EH (cell line): ENCODE data around the gene UNC93B1.

Experiments used
- DNase-seq: peaks from one replicate; pipeline ENCODE4 v3.0.0-alpha.2; 2015; ENCODE audit warnings: low read depth

The UNC93B1 gene, protein sequence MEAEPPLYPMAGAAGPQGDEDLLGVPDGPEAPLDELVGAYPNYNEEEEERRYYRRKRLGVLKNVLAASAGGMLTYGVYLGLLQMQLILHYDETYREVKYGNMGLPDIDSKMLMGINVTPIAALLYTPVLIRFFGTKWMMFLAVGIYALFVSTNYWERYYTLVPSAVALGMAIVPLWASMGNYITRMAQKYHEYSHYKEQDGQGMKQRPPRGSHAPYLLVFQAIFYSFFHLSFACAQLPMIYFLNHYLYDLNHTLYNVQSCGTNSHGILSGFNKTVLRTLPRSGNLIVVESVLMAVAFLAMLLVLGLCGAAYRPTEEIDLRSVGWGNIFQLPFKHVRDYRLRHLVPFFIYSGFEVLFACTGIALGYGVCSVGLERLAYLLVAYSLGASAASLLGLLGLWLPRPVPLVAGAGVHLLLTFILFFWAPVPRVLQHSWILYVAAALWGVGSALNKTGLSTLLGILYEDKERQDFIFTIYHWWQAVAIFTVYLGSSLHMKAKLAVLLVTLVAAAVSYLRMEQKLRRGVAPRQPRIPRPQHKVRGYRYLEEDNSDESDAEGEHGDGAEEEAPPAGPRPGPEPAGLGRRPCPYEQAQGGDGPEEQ

DNA sequence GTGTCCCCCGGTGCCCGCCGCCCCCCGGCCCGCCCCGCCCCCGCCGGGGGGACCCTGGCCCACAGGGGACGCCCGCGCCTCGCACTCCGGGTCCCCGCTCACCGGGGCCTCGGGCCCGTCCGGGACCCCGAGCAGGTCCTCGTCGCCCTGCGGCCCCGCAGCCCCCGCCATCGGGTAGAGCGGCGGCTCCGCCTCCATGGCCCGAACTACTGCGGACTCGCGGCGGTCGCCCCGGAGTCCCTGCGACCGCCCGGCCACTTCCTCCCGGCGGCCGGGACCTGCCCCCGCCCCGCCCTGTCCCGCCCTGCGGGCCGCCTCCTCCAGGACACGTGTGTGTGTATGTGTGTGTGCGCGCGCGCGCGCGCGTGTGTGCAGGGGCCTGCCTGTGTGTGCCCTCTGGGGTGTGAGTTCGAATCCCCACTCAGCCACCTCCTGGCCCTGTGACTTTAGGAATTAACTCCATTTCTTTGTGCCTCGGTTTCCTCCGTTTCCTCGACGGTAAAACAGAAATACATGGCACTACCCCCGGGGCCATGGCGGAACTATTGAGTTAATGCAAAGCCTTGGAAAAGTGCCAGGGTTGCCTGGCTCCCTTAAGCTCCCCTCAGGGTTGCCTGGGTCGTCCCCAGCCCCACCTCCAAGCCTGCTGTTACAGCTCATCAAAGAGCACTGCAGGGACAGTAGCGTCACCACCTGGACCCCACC lies at the start of gene UNC93B1:
TSS of gene UNC93B1 (minus strand) at position 252 of the 705 bp plus-strand sequence. CDS start at position 198, 54 bp downstream.
- DNase-seq, result peak; percentile 89

DNA sequence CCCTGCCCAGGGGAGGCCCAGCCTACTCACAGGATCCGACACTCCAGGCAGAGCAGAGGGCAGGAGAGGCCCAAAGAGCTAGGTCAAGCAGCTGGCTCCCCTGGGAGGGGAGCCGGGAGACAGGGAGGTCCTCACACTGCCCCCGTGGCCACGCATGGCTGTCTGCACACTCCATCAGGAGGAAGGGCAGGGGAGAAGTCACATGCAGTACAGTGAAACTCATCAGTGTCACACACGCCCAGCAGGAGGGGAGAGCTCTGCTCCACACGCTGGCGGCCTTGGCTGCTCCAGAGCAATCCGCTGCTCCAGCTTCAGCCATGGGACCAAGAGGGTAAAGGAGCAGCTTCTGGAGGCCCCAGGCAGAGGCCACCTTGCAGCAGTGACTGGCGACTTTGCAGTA lies 49.2 kb upstream of the UNC93B1 start:
- peak; percentile 12 for DNase-seq

DNA sequence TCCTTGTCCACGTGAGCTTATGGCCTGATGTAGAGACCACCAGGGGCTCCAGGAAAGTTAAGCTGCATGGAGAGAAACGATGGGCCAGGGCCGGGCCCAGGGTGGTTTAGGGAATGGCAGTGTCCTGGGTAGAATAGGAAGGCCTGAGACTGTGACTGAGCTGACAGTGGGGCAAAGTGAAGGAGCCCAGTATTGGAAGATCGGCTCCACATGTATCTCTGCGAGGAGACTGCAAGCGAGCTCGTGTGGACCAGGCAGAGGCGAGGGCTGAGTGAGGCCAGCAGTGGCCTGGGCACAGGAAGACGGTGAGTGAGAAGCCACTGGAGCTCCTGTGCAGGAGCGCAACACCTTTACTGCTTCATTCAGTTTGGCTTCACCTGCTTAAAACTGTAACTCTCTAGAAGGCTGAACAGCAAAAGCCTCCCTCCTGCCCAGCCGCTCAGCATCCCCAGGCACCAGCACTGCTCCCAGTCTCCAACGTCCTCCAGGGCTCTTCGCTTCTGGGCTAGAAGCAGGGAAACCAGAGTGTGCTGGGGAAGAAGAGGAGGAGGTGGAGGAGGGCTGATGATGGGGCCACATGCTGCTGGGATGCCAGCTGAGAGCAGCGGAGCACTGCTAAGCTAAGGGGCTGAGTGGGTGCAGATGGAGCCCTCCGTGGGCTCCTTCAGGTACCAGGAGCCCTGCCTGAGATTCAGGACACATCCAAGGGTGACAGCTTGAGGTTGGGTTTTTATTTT lies 48.4 kb upstream of the UNC93B1 start:
- no peak for DNase-seq

GRCh38 chr11:68051191-68052136 lies 47.6 kb upstream of the UNC93B1 start:
- DNase-seq, result no peak

- DNase-seq, result no peak
Observed at GRCh38 chr11:68050371-68050841, 46.5 kb upstream of the UNC93B1 start.

GRCh38 chr11:68049509-68050370 lies 45.8 kb upstream of the UNC93B1 start:
- no peak for DNase-seq

DNA sequence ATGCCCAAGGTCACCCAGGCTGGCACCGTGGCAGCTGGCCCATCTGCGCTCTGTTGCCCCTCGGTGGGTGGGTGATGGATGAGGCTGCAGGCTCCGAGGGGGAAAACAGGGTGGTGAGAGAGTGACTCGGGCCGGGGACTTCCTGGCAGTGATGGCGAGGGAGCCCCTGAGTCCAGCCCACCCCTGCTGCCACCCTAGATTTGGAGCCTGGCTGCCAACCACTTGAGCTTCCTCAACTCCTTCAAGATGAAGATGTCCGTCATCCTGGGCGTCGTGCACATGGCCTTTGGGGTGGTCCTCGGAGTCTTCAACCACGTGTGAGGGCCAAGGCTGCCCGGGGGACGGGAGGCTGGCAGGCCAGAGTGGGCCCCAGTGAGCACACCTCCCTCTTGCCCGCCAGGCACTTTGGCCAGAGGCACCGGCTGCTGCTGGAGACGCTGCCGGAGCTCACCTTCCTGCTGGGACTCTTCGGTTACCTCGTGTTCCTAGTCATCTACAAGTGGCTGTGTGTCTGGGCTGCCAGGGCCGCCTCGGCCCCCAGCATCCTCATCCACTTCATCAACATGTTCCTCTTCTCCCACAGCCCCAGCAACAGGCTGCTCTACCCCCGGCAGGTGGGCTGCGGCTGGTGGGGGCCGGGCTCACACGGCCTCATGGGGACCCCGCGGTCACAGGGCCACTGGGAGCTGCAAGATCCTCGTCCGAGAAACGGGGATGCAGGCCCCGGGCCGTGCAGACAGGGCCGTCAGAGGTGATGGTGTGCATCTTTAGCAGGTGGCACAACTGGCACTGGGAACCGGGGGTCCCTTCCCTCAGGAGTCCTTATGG lies 45.0 kb upstream of the UNC93B1 start:
- no peak for DNase-seq

- no peak for DNase-seq
Observed at GRCh38 chr11:68047437-68048290, 43.8 kb upstream of the UNC93B1 start.

DNA sequence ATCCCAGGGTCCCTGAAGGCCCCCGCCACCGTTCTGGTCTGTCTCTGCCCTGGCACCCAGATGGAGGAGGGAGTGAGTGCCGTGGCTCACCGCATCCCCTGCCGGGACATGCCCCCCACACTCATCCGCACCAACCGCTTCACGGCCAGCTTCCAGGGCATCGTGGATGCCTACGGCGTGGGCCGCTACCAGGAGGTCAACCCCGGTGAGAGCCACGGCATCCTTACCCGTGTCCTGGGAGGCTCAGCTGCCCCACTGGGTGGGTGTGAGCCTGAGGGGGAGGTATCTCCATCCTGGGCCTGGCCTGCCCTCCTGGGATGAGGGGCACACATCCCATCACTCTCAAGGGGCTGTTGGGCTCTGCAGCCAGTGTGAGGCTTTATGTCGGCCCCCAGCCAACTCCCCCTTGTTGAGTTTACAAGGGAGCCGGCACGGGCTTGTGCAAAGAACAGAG lies 41.0 kb upstream of the UNC93B1 start:
- no peak for DNase-seq

DNA sequence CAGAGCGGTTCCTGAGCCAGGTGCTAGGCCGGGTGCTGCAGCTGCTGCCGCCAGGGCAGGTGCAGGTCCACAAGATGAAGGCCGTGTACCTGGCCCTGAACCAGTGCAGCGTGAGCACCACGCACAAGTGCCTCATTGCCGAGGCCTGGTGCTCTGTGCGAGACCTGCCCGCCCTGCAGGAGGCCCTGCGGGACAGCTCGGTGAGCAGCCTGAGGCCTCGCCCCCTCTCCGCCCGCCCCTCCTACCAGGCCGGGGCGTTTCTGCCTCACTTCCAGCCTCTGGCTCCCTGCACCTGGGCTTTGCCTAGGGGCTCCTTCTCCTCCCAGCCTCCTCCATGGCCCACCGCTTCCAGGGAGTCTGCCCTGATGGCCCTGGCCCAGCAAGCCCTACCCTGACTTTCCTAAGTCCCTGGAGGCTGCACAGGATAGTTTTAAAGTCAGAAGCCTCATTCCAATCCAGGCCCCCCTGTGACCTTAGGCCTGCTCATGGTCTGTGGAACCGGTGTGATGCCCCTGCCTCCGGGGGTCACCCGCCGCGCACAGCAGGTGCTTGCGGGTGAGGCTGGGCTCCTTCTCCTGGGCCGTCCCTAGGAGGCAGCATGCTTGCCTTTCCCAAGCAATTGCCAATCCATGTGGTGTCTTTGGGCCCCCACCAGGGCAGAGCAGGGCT lies 40.4 kb upstream of the UNC93B1 start:
- no peak for DNase-seq

GRCh38 chr11:68043349-68044144 lies 39.6 kb upstream of the UNC93B1 start:
- DNase-seq, result peak; percentile 87

DNA sequence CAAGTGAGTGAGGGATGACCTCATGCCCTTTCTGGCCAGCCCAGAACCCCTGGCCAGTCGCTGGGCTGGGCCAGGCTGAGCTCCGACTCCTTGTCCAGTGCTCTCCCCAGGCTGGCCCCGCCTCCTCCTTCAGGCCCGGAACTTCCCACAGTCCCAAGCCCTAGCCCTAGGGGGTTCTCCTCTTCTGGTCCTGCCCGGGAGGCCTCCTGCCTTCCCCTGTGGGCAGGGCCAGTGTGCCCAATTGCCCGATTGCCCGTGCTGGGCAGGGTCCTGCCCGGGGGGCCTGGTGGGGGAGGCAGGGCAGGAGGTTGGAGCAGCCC lies 39.1 kb upstream of the UNC93B1 start:
- no peak for DNase-seq

GRCh38 chr11:68042219-68043028 lies 38.5 kb upstream of the UNC93B1 start:
- DNase-seq, result no peak

GRCh38 chr11:68041617-68042218 lies 37.8 kb upstream of the UNC93B1 start:
- no peak for DNase-seq

DNA sequence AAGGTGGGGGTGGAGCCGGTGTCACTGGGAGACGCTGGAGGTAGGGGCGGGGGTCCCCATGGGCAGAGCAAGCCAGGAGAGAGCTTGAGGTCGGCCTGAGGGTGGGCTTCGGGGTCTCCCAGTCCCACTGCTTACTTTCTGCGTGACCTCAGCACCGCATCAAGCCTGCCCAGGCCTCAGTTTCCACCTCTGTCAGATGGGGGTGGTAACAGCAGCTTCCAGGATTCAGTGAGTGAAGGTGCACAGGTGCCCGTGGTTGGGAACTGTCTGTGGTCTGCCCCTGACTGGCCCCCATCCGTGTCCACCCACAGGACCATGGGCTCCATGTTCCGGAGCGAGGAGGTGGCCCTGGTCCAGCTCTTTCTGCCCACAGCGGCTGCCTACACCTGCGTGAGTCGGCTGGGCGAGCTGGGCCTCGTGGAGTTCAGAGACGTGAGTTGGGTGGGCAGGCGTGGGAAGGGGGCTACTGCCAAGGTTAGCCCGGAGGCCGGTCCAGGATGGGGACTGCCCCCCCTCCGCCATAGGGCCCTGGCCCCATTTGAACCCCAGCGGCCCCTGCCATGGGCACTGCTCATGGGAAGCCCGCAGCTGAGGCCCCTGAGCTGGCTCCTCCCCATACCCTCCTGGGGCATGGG lies 37.2 kb upstream of the UNC93B1 start:
- DNase-seq, result no peak
